Measurements from ENCODE around the gene PDE6A. TPM values are rescaled to one million over a fixed set of nuclear protein-coding genes. Genes with fewer than 3 reads are reported as not detected.
A peak's percentile ranks its signal among the peaks of the same experiment; 100 is the strongest.

PDE6A gene
- total and polyA plus RNA-seq, 5 experiments from 2014 or later, result not detected

GRCh38 chr5:149913436-149914419 lies 30.9 kb downstream of the PDE6A start:
- H3K9me3 Mint-ChIP-seq, result no peaks in the 10 kb centered on the region
- peaks cover 14 to 30% (median 20%) of the 10 kb centered on the region in 5 donors for H3K27me3 Mint-ChIP-seq
- H3K27ac Mint-ChIP-seq, result no peak overlapping the region
- ATAC-seq (no peak), DNase-seq (no peak)
- H3K36me3 Mint-ChIP-seq, result no peaks in the 10 kb centered on the region
- H3K4me3 Mint-ChIP-seq, result no peak overlapping the region
- POLR2A ChIA-PET, result interaction anchor here (0.7 kb wide), 1 partner anchor 881 kb away, joined by 5 read pairs; no protein-coding TSS in a partner anchor
- H3K4me1 Mint-ChIP-seq, result no peaks in the 10 kb centered on the region

DNA sequence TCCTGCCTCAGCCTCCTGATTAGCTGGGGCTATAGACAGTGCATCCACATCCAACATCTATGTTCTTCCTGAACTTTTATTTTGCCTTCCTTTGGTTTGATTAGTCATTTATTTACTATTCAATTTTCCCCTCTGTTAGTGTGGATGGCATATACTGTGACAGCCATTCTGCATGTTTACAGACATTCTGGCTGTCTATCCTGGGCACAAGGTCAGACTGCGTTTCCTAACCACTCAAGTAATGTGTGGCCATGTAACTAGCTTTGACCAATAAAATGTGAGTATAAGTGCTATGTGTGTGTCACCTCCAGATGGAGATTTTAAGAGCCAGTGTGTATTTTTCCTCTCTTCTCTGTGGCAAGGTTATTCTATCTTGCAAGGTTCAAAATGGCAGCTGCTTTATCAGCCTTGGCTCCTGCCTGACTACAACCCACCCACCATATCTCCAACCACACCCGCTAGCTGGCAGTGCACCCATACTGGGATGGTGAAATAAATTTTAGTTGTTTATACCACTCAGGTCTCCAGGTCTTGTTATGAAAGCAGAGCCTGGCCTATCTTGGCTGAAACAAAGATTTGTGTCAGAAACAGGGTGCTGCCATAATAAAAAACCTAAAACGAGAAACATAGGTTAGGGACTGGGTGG lies 32.2 kb downstream of the PDE6A start:
- H3K4me1 Mint-ChIP-seq, result no peaks in the 10 kb centered on the region
- ATAC-seq (no peak), DNase-seq (no peak)
- POLR2A ChIA-PET, result no interaction called here
- no peaks in the 10 kb centered on the region for H3K9me3 Mint-ChIP-seq
- H3K4me3 Mint-ChIP-seq, result no peak overlapping the region
- peaks cover 16 to 26% (median 17%) of the 10 kb centered on the region in 5 donors for H3K27me3 Mint-ChIP-seq
- no peak overlapping the region for H3K27ac Mint-ChIP-seq
- no peaks in the 10 kb centered on the region for H3K36me3 Mint-ChIP-seq

GRCh38 chr5:149911031-149911430 lies 33.6 kb downstream of the PDE6A start:
- Mint-ChIP-seq H3K27ac (no peak overlapping the region), H3K4me1 (no peaks in the 10 kb centered on the region), H3K36me3 (no peaks in the 10 kb centered on the region), H3K27me3 (peaks cover 14 to 28% (median 19%) of the 10 kb centered on the region in 5 donors), H3K9me3 (no peaks in the 10 kb centered on the region), H3K4me3 (no peak overlapping the region)
- POLR2A ChIA-PET, result no interaction called here
- ATAC-seq (no peak), DNase-seq (no peak)

DNA sequence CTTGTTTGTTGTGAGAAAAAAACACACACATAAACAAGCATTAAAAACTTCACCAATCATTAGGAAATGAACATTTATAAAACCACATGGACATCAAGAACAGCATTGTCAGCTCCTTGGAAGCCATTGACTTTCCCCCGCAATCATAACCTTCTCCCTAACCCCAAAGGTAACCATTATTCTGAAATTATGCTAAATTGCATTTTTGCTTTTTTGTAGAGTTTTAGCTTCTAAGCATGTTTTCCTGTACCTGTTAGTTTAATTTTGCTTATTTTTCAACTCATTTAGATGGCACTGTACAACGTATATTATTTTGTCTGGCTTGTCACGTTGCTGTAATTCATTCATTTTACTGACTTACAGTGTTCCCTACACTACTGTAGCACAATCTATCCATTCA lies 36.8 kb downstream of the PDE6A start:
- DNase-seq, result no peak
- no peak overlapping the region for H3K4me3 Mint-ChIP-seq
- peaks cover 0 to 2% (median 0%) of the 10 kb centered on the region in 4 donors for H3K4me1 Mint-ChIP-seq
- no peaks in the 10 kb centered on the region for H3K36me3 Mint-ChIP-seq
- peaks cover 19 to 45% (median 23%) of the 10 kb centered on the region in 5 donors for H3K27me3 Mint-ChIP-seq
- POLR2A ChIA-PET, result no interaction called here
- ATAC-seq, result no peak
- no peak overlapping the region for H3K27ac Mint-ChIP-seq
- no peaks in the 10 kb centered on the region for H3K9me3 Mint-ChIP-seq

DNA sequence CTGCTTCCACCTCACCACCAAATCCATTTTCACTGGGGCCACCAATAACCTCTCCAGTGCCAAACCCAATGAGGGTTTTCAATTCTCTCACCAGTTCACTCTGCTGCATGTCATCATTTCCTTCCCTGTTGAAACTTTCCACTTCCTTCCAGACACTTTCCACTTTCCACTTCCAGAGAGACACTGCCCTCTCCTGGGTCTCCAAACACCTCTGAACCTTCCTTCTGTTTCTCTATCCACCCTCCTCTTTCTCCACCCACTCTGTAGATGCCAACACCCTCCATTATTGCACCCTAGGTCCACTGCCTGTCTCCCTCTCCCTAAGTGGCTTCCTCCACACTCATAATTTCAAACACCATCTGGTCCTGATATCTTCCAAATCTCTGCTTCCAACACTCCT lies 39.6 kb downstream of the PDE6A start:
- no peaks in the 10 kb centered on the region for H3K9me3 Mint-ChIP-seq

DNA sequence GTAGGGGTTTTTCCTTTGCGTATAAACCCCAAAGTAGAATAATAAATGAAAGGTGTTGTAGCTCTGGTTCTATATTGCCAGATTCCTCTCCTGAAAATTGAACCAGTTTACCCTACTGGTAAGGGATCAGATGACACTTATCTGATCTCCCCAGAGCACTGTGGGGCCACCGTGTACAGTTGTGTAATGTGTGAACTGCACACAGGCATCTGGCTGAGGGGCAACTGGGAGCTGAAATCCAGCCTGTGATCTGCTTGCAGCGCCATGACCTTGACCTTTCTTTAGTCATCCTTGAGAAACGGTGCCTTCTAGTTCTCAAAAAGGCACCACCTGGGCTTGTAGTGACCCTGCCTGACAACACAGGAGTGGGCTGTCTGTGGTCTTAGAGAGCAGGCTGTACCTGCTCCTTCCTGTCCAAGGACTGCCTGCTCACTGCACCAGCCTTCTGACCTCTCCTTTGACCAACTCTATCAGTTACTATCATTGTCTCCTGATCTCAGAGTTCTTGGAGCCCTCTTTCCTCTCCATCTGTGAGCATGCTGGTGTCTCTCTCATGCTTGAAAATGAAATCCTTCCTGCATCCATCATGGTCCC lies 40.2 kb downstream of the PDE6A start:
- peaks cover 0 to 2% (median 0%) of the 10 kb centered on the region in 9 donors for H3K9me3 Mint-ChIP-seq
- ATAC-seq, result no peak
- peaks cover 1 to 9% (median 6%) of the 10 kb centered on the region in 4 donors for H3K4me1 Mint-ChIP-seq
- H3K36me3 Mint-ChIP-seq, result no peaks in the 10 kb centered on the region
- H3K27me3 Mint-ChIP-seq, result peaks cover 8 to 26% (median 15%) of the 10 kb centered on the region in 5 donors
- no peak overlapping the region for H3K27ac Mint-ChIP-seq
- DNase-seq, result no peak
- POLR2A ChIA-PET, result no interaction called here
- no peak overlapping the region for H3K4me3 Mint-ChIP-seq

More for the DNA sequence above, 39.6 kb downstream of the PDE6A start:
- no peak for DNase-seq
- POLR2A ChIA-PET, result no interaction called here
- H3K27me3 Mint-ChIP-seq, result peaks cover 10 to 26% (median 17%) of the 10 kb centered on the region in 5 donors
- no peak overlapping the region for H3K4me3 Mint-ChIP-seq
- no peak for ATAC-seq
- no peak overlapping the region for H3K27ac Mint-ChIP-seq
- peaks cover 1 to 9% (median 6%) of the 10 kb centered on the region in 4 donors for H3K4me1 Mint-ChIP-seq
- H3K36me3 Mint-ChIP-seq, result no peaks in the 10 kb centered on the region

DNA sequence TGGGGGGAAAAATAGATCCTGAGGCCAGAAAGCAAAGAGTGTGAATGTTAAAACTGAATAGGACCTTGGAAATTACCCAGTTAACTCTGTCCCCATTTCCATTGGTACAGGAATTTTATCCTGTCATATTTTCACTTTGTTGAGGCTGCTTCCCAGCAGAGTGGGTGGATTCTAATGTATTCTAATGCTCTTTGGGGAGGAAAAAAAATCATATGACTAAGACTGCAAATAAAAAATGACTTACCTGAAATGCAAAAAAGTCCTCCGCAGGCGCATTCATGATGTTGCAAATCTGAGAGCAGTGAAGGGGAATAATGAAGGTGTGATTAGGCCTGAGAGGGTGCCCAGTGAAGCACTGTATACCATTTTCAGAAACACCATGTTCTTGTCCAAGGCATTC lies 41.2 kb downstream of the PDE6A start:
- peaks cover 1 to 9% (median 6%) of the 10 kb centered on the region in 4 donors for H3K4me1 Mint-ChIP-seq
- no peak overlapping the region for H3K27ac Mint-ChIP-seq
- ATAC-seq, result no peak
- POLR2A ChIA-PET, result no interaction called here
- H3K9me3 Mint-ChIP-seq, result peaks cover 0 to 2% (median 0%) of the 10 kb centered on the region in 9 donors
- H3K27me3 Mint-ChIP-seq, result peaks cover 7 to 26% (median 15%) of the 10 kb centered on the region in 5 donors
- H3K4me3 Mint-ChIP-seq, result no peak overlapping the region
- DNase-seq, result no peak
- H3K36me3 Mint-ChIP-seq, result no peaks in the 10 kb centered on the region

GRCh38 chr5:149902177-149902576 lies 42.4 kb downstream of the PDE6A start:
- H3K4me3 Mint-ChIP-seq, result no peak overlapping the region
- H3K36me3 Mint-ChIP-seq, result no peaks in the 10 kb centered on the region
- DNase-seq (no peak), ATAC-seq (no peak)
- no peak overlapping the region for H3K27ac Mint-ChIP-seq
- H3K4me1 Mint-ChIP-seq, result peaks cover 1 to 9% (median 6%) of the 10 kb centered on the region in 4 donors
- POLR2A ChIA-PET, result no interaction called here
- H3K9me3 Mint-ChIP-seq, result peaks cover 0 to 2% (median 0%) of the 10 kb centered on the region in 9 donors
- H3K27me3 Mint-ChIP-seq, result peaks cover 3 to 26% (median 15%) of the 10 kb centered on the region in 5 donors

DNA sequence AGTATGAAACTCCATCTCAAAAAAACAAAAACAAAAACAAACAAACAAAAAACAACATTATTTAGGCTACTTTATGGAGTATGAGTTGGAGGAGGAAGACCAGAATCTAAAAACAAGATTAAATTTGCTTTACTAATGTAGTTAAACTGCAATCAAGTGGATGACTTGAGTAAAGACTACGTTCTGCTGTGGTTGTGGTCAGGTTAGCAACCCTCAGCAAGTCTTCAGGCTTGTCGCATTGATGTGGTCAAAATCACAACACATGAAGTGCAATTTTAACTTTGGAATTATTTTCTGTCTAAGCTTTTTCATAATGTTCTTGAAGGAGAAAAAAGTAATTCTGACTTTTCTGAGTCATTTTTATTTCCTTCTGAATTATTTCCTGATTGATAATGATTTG lies 43.1 kb downstream of the PDE6A start:
- peaks cover 1 to 9% (median 6%) of the 10 kb centered on the region in 4 donors for H3K4me1 Mint-ChIP-seq
- POLR2A ChIA-PET, result no interaction called here
- H3K4me3 Mint-ChIP-seq, result no peak overlapping the region
- H3K27me3 Mint-ChIP-seq, result peaks cover 5 to 29% (median 13%) of the 10 kb centered on the region in 5 donors
- no peak overlapping the region for H3K27ac Mint-ChIP-seq
- H3K36me3 Mint-ChIP-seq, result no peaks in the 10 kb centered on the region
- peak in 1 of 2 donors; percentile 51 for ATAC-seq
- DNase-seq, result peak in 2 of 10 donors; percentile 19 to 40
- peaks cover 0 to 2% (median 0%) of the 10 kb centered on the region in 9 donors for H3K9me3 Mint-ChIP-seq

DNA sequence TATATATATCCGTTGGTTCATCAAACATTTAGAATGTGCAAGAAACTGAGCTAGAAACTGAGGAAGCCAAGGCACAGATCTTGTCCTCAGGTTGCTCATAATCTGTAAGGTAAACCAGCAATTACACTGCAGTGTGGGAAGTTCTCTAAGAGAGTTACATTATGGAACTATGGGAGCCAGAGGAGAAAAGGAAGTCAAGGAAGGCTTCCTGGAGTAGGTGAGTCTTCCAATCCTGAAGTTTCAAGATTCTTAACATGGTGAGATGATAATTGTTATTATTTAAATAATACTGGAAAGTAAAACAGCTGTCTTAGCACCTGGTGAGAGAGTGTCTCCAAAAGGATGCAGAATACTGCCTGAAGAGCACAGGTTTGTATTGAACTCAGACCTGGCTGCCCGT lies 44.2 kb downstream of the PDE6A start:
- Mint-ChIP-seq H3K27me3 (peaks cover 5 to 19% (median 12%) of the 10 kb centered on the region in 5 donors), H3K4me1 (peaks cover 3 to 9% (median 7%) of the 10 kb centered on the region in 4 donors), H3K4me3 (no peak overlapping the region), H3K27ac (no peak overlapping the region), H3K9me3 (peaks cover 0 to 2% (median 0%) of the 10 kb centered on the region in 9 donors), H3K36me3 (no peaks in the 10 kb centered on the region)
- DNase-seq (no peak), ATAC-seq (no peak)
- POLR2A ChIA-PET, result no interaction called here

- H3K27me3 Mint-ChIP-seq, result peaks cover 2 to 11% (median 4%) of the 10 kb centered on the region in 5 donors
- peaks cover 0 to 2% (median 0%) of the 10 kb centered on the region in 9 donors for H3K9me3 Mint-ChIP-seq
- peaks cover 3 to 9% (median 6%) of the 10 kb centered on the region in 4 donors for H3K4me1 Mint-ChIP-seq
- H3K36me3 Mint-ChIP-seq, result no peaks in the 10 kb centered on the region
- DNase-seq (no peak), ATAC-seq (no peak)
- H3K4me3 Mint-ChIP-seq, result no peak overlapping the region
- POLR2A ChIA-PET, result no interaction called here
- H3K27ac Mint-ChIP-seq, result no peak overlapping the region
Observed at GRCh38 chr5:149898811-149899210, 45.8 kb downstream of the PDE6A start.

GRCh38 chr5:149895416-149896345 lies 48.9 kb downstream of the PDE6A start:
- H3K27me3 Mint-ChIP-seq, result peaks cover 0 to 8% (median 4%) of the 10 kb centered on the region in 5 donors
- peaks cover 0 to 2% (median 0%) of the 10 kb centered on the region in 9 donors for H3K9me3 Mint-ChIP-seq
- H3K27ac Mint-ChIP-seq, result no peak overlapping the region
- ATAC-seq (no peak), DNase-seq (no peak)
- H3K36me3 Mint-ChIP-seq, result no peaks in the 10 kb centered on the region
- POLR2A ChIA-PET, result no interaction called here
- no peak overlapping the region for H3K4me3 Mint-ChIP-seq
- peaks cover 0 to 2% (median under 1%) of the 10 kb centered on the region in 4 donors for H3K4me1 Mint-ChIP-seq

Data from naive thymus-derived CD8-positive, alpha-beta T cell (primary cell).